HepG2 (cell line): Measurements from ENCODE around the gene IQCH. TPM values are rescaled to one million over a fixed set of nuclear protein-coding genes. Genes with fewer than 3 reads are reported as not detected.

ENCODE experiments used
- ATAC-seq: fragments of 200-7000 bp; cut with Tn5 transposase; 3 replicates; pipeline ENCODE4 v1.9.1; 2020; ENCODE audit warnings: mild to moderate bottlenecking, moderate library complexity
- BruUV-seq: library from RNA; stranded (reverse); fragments of 400-500 nt; replicated peaks from 2 replicates; lab custom pipeline; 2021; lab: Mats Ljungman, UMichigan
- CTCF ChIA-PET: fragments of 300-600 bp; formaldehyde crosslinking; extraction: SDS; loops from one replicate; lab custom pipeline; 2021; ENCODE audit warnings: low total read pairs, inconsistent platforms, low intra/inter-chr PET ratio; lab: Yijun Ruan, JAX
- POLR2A ChIA-PET: fragments of 350-600 bp; sonication (Branson Sonifier 250); formaldehyde crosslinking; loops from one replicate; lab custom pipeline; 2020; ENCODE audit warnings: antibody characterized with exemption, inconsistent platforms; lab: Yijun Ruan, JAX
- DNase-seq: peaks from one replicate; pipeline ENCODE4 v3.0.0-alpha.2; 2015; ENCODE audit warnings: low spot score
- FAIRE-seq: peaks from 3 replicates; lab custom pipeline; 2011; peaks lifted over from hg19 to GRCh38; lab: Jason Lieb, UNC
- H2AFZ ChIP-seq: one replicate; pipeline ENCODE4 v1.6.1; 2011; ENCODE audit warnings: low read length, inconsistent platforms
- H3K27ac ChIP-seq: fragments of 300-600 bp; 3 replicates; pipeline ENCODE4 v1.8.0; 2011; ENCODE audit warnings: mixed run types, mild to moderate bottlenecking, mixed read lengths, low read length, inconsistent platforms; ENCODE audit not compliant: insufficient read depth; ENCODE audit errors: extremely low read length
- H3K27me3 ChIP-seq, 2 experiments: fragments of 200-600 bp in 1 of 2; 2 replicates in 1 of 2; 3 replicates in 1 of 2; pipeline versions ENCODE4 v1.6.0 to v1.8.0; 2011; ENCODE audit warnings: low read length in 2 of 2, mild to moderate bottlenecking in 2 of 2, moderate library complexity in 2 of 2, inconsistent platforms in 1 of 2; ENCODE audit not compliant: insufficient read depth in 2 of 2, control insufficient read depth in 1 of 2
- H3K36me3 ChIP-seq, 2 experiments: fragments of 200-600 bp in 1 of 2; replicated peaks in 1 of 2; 2 replicates in 1 of 2; 3 replicates in 1 of 2; pipeline versions ENCODE4 v1.5.1 to v1.8.0; 2011; ENCODE audit warnings: low read length in 2 of 2, inconsistent platforms in 1 of 2; ENCODE audit not compliant: insufficient read depth in 2 of 2, control insufficient read depth in 1 of 2
- H3K4me1 ChIP-seq: 2 replicates; pipeline ENCODE4 v1.5.1; 2012; ENCODE audit warnings: low read length, inconsistent platforms; ENCODE audit not compliant: insufficient read depth
- H3K4me2 ChIP-seq: 2 replicates; pipeline ENCODE4 v1.6.0; 2011; ENCODE audit warnings: low read depth, low read length, inconsistent platforms
- H3K4me3 ChIP-seq, 3 experiments: fragments of 200-600 bp in 1 of 3; sonication (generic), shearing (Covaris generic) in 1 of 3; replicated peaks in 1 of 3; 2 replicates each; pipeline ENCODE4 v1.5.1; 2011 to 2016; ENCODE audit warnings: low read length in 3 of 3, inconsistent platforms in 2 of 3, low read depth in 2 of 3, mild to moderate bottlenecking in 2 of 3, control low read depth in 1 of 3, mixed read lengths in 1 of 3; ENCODE audit not compliant: insufficient read depth in 1 of 3
- H3K79me2 ChIP-seq: one replicate; pipeline ENCODE4 v1.6.1; 2011; ENCODE audit warnings: low read length, inconsistent platforms; ENCODE audit not compliant: insufficient read depth
- H3K9ac ChIP-seq: 2 replicates; pipeline ENCODE4 v1.6.0; 2011; ENCODE audit warnings: mild to moderate bottlenecking, low read depth, low read length, inconsistent platforms; ENCODE audit not compliant: insufficient read depth
- H3K9me3 ChIP-seq: 2 replicates; pipeline ENCODE4 v1.5.1; 2012; ENCODE audit warnings: mild to moderate bottlenecking, low read length
- H4K20me1 ChIP-seq: 2 replicates; pipeline ENCODE4 v1.6.0; 2011; ENCODE audit warnings: inconsistent platforms, mild to moderate bottlenecking, low read length, moderate library complexity; ENCODE audit not compliant: insufficient read depth
- ATRX ChIP-seq: sonication (generic); formaldehyde crosslinking; IDR thresholded peaks from 2 replicates; pipeline ENCODE4 v1.4.0; 2020; ENCODE audit warnings: missing genetic modification reagents, borderline replicate concordance
- CENPBD1 ChIP-seq: sonication (generic); formaldehyde crosslinking; IDR thresholded peaks from 2 replicates; pipeline ENCODE4 v1.8.0; 2022; ENCODE audit warnings: missing genetic modification reagents, low read depth, mild to moderate bottlenecking, borderline replicate concordance
- HOXA9 ChIP-seq: sonication (generic); formaldehyde crosslinking; IDR thresholded peaks from 2 replicates; pipeline ENCODE4 v1.8.1; 2022; ENCODE audit warnings: missing genetic modification reagents, mild to moderate bottlenecking, moderate library complexity, borderline replicate concordance
- JUN ChIP-seq: sonication (generic); formaldehyde crosslinking; IDR thresholded peaks from 2 replicates; pipeline ENCODE4 v1.4.0; 2020; ENCODE audit warnings: mild to moderate bottlenecking, missing genetic modification reagents
- KAT7 ChIP-seq: IDR thresholded peaks from 2 replicates; pipeline ENCODE4 v1.6.1; 2018; ENCODE audit warnings: borderline replicate concordance, missing compliant biosample characterization
- KLF12 ChIP-seq: sonication (generic); formaldehyde crosslinking; IDR thresholded peaks from 2 replicates; pipeline ENCODE4 v1.4.0; 2020; ENCODE audit warnings: missing genetic modification reagents, borderline replicate concordance
- MAFK ChIP-seq, 2 experiments: IDR thresholded peaks in 1 of 2; conservative IDR thresholded peaks in 1 of 2; 2 replicates each; pipeline ENCODE4 v1.6.1; 2011; ENCODE audit warnings: improper control_type of control experiment in 2 of 2, low read length in 2 of 2
- MED8 ChIP-seq: sonication (generic); formaldehyde crosslinking; IDR thresholded peaks from 2 replicates; pipeline ENCODE4 v1.8.1; 2023; ENCODE audit warnings: mild to moderate bottlenecking, missing genetic modification reagents; ENCODE audit not compliant: insufficient replicate concordance
- NFATC3 ChIP-seq: sonication (generic); formaldehyde crosslinking; IDR thresholded peaks from 2 replicates; pipeline ENCODE4 v1.5.1; 2020; ENCODE audit warnings: mild to moderate bottlenecking, missing genetic modification reagents
- NFE2L1 ChIP-seq: sonication (generic); formaldehyde crosslinking; IDR thresholded peaks from 2 replicates; pipeline ENCODE4 v1.4.0; 2020; ENCODE audit warnings: missing genetic modification reagents, mild to moderate bottlenecking, borderline replicate concordance
- SRSF4 ChIP-seq: fragments of 200-400 bp; formaldehyde crosslinking; IDR thresholded peaks from one replicate; pipeline ENCODE4 v1.6.1; 2018; ENCODE audit warnings: mild to moderate bottlenecking, low read depth, low read length, moderate library complexity; ENCODE audit not compliant: poor library complexity, severe bottlenecking
- ZNF264 ChIP-seq: sonication (generic); formaldehyde crosslinking; IDR thresholded peaks from 2 replicates; pipeline ENCODE4 v1.4.0; 2020; ENCODE audit warnings: missing genetic modification reagents
- WGBS: methylation state at CpG from one replicate; pipeline ENCODE4 v1.1.6; 2017; ENCODE audit warnings: low lambda C conversion rate; 5-methylcytosine and 5-hydroxymethylcytosine counted together
- in situ Hi-C: cut with HindIII; loops from 2 replicates; pipeline ENCODE4 v1.10.0; 2017; ENCODE audit warnings: low pct_unique_long_range_greater_than_20kb; ENCODE audit not compliant: extremely low pct_ligation_motif_present
- intact Hi-C: fragments of 100-400 bp; cut with micrococcal nuclease; formaldehyde crosslinking; loops from one replicate; pipeline ENCODE4 v1.10.0; 2022; ENCODE audit not compliant: unreplicated experiment
- polyA plus RNA-seq, 8 experiments: library from polyadenylated mRNA; depleted of rRNA in 3 of 8; stranded (reverse) in 7 of 8; unstranded in 1 of 8; fragments of >200 nt; fragmentation: Illumina TruSeq in 4 of 8; extraction: Trizol in 4 of 8; gene quantifications; 2 replicates each; pipeline versions ENCODE4 v1.2.1 to v1.2.3, GENCODE V29; 2011 to 2016; ENCODE audit warnings: low read depth in 4 of 8, missing spikeins in 1 of 8, mixed read lengths in 1 of 8; ENCODE audit not compliant: insufficient read depth in 1 of 8
- total RNA-seq, 5 experiments: library from RNA; depleted of rRNA; stranded (reverse); fragments of >200 nt; fragmentation: Illumina TruSeq; extraction: Trizol; gene quantifications; 2 replicates each; pipeline ENCODE4 v1.2.3, GENCODE V29; 2016; ENCODE audit warnings: low read depth in 1 of 5
- TF ChIP-seq, protein P1 (sequence below): sonication (generic); formaldehyde crosslinking; IDR thresholded peaks from 2 replicates; pipeline ENCODE4 v1.4.0; 2020; ENCODE audit warnings: low read depth, missing genetic modification reagents

Gene IQCH
- total and polyA plus RNA-seq, 2 of the 13 experiments (the other 11 are each of a cell fraction or from before 2014, with no cell fraction given), result 0.16 to 0.55 TPM

- H3K4me2 ChIP-seq, result no peak overlapping the region
- ATAC-seq (no peak), DNase-seq (no peak), FAIRE-seq (no peak)
- no peak overlapping the region for H2AFZ ChIP-seq
- TF ChIP-seq ZNF264 (no peak), NFE2L1 (CRISPR knock-in tag) (no peak), KLF12 (CRISPR knock-in tag) (no peak), JUN (no peak)
- CTCF ChIA-PET, result no interaction called here
- no peaks in the 10 kb centered on the region for H3K36me3 ChIP-seq
- no peak overlapping the region for H3K4me3 ChIP-seq
- H3K27me3 ChIP-seq, result no peaks in the 10 kb centered on the region
- H3K79me2 ChIP-seq, result peaks cover 6% of the 10 kb centered on the region
- POLR2A ChIA-PET, result no interaction called here
- 98% methylated on average over 3 of the region's 3 CpGs for WGBS
- no peaks in the 10 kb centered on the region for H4K20me1 ChIP-seq
- no peak overlapping the region for H3K9ac ChIP-seq
- in situ Hi-C loops, result no loop called here
- H3K9me3 ChIP-seq, result no peaks in the 10 kb centered on the region
- H3K27ac ChIP-seq, result no peak overlapping the region
- BruUV-seq, result no TSS peak
- no peaks in the 10 kb centered on the region for H3K4me1 ChIP-seq
- intact Hi-C loops, result no loop called here
Observed at GRCh38 chr15:67242708-67243111, 11.9 kb upstream of the IQCH start.

DNA sequence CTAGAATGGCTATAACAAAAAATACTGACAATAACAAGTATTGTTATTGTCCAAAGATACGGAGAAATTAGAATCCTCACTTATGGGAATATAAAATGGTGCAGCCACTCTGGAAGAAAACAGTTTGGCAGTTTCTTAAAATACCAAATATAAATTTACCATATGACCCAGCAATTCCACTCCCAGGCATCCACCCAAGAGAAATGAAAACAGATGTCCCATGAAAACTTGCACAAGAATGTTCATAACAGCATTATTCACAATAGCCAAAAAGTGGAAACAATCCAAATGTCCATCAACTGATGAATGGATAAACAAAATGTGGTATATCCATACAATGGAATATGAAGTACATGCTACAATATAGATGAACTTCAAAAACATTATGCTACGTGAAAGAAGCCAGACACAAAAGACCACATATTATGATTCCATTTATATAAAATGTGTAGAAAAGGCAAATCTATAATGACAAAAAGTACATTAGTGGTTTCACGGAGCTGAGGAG lies 9.6 kb upstream of the IQCH start:
- DNase-seq (no peak), FAIRE-seq (no peak), ATAC-seq (no peak)
- H3K27ac ChIP-seq, result no peak overlapping the region
- no peaks in the 10 kb centered on the region for H4K20me1 ChIP-seq
- no peak overlapping the region for H3K4me2 ChIP-seq
- no peak overlapping the region for H3K4me3 ChIP-seq
- no peaks in the 10 kb centered on the region for H3K4me1 ChIP-seq
- ChIA-PET POLR2A (no interaction called here), CTCF (no interaction called here)
- no TSS peak for BruUV-seq
- no peaks in the 10 kb centered on the region for H3K36me3 ChIP-seq
- intact Hi-C loops, result no loop called here
- 97% methylated on average over 3 of the region's 3 CpGs for WGBS
- in situ Hi-C loops, result no loop called here
- H3K9me3 ChIP-seq, result no peaks in the 10 kb centered on the region
- no peak for TF ChIP-seq HOXA9 (CRISPR knock-in tag)
- TF ChIP-seq MED8 (CRISPR knock-in tag), result no peak
- TF ChIP-seq ATRX (CRISPR knock-in tag), result no peak
- no peak for TF ChIP-seq SRSF4
- TF ChIP-seq, protein P1, sequence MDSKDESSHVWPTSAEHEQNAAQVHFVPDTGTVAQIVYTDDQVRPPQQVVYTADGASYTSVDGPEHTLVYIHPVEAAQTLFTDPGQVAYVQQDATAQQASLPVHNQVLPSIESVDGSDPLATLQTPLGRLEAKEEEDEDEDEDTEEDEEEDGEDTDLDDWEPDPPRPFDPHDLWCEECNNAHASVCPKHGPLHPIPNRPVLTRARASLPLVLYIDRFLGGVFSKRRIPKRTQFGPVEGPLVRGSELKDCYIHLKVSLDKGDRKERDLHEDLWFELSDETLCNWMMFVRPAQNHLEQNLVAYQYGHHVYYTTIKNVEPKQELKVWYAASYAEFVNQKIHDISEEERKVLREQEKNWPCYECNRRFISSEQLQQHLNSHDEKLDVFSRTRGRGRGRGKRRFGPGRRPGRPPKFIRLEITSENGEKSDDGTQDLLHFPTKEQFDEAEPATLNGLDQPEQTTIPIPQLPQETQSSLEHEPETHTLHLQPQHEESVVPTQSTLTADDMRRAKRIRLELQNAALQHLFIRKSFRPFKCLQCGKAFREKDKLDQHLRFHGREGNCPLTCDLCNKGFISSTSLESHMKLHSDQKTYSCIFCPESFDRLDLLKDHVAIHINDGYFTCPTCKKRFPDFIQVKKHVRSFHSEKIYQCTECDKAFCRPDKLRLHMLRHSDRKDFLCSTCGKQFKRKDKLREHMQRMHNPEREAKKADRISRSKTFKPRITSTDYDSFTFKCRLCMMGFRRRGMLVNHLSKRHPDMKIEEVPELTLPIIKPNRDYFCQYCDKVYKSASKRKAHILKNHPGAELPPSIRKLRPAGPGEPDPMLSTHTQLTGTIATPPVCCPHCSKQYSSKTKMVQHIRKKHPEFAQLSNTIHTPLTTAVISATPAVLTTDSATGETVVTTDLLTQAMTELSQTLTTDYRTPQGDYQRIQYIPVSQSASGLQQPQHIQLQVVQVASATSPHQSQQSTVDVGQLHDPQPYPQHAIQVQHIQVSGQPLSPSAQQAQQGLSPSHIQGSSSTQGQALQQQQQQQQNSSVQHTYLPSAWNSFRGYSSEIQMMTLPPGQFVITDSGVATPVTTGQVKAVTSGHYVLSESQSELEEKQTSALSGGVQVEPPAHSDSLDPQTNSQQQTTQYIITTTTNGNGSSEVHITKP (CRISPR knock-in tag), result no peak
- no peak for TF ChIP-seq MAFK (conservative IDR thresholded peaks at IDR 0.05 in 1 of 2, IDR thresholded peaks at IDR 0.05 in 1 of 2; ENCODE audit: low read length in 2 of 2)
- TF ChIP-seq NFATC3, result no peak
- no peak for TF ChIP-seq CENPBD1 (CRISPR knock-in tag)
- TF ChIP-seq KAT7 (CRISPR knock-in tag), result no peak
- H2AFZ ChIP-seq, result no peak overlapping the region
- no peak overlapping the region for H3K9ac ChIP-seq
- peaks cover 6% of the 10 kb centered on the region for H3K79me2 ChIP-seq
- no peaks in the 10 kb centered on the region for H3K27me3 ChIP-seq
